HL-60/S4 (cell line): ENCODE data around the gene STXBP2.

Experiments
- in situ Hi-C: fragments of 300-500 bp; cut with MboI; formaldehyde crosslinking; loops from 2 replicates; pipeline ENCODE4 v1.14.3; 2022; ENCODE audit warnings: low sequenced_read_pairs

Gene STXBP2

GRCh38 chr19:7648265-7649014, 11.5 kb downstream of the STXBP2 start:
- in situ Hi-C loops: no loop called here

- in situ Hi-C loops: no loop called here
These were observed 13.2 kb downstream of the STXBP2 start for GRCh38 chr19:7650148-7650547.

DNA sequence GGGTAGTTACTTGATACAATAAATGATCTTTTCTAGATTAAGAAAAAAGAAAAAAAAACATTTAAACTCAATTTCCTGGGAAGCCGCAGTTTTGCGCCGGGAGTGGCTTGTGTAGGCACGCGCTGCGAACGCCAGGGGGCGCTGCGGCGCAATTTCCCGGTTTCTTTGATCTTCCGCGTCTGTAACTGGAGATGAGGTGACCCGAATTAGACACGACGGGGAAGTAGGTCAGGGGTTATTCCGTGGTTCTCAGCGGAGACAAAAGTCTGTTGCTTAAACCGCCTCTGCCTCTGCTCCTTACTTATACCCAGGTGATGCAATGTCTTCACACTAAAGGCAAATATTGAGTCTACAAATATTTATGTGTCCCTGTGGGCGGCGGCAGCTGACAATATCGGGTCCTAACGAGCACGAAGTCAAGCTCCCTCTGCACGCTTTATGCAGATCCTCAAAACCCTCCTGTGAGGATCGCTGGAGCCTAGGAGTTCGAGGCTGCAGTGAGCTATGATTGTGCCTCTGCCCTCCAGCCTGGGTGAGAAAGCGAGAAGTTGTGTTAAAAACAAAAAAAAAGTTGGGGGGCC, 15.2 kb downstream of the STXBP2 start:
- in situ Hi-C loops: no loop called here

DNA sequence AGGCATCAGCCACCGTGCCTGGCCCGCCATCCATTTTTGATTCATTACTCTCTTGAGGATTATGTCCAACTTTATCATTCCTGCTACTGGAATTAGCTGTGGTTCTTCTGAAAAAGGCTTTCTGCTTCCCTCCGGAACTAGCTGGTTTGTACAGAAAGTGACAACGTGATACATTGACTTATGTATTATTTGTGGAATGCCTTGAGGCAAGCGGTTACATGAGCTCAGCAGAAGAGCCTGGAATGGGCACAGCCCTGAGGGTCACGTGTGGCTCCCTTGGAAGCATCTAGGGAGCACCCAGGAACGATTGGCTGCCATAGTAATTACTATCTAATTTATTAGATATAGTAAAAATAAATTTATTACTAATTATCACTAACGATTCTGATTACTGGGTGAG, 17.5 kb downstream of the STXBP2 start:
- in situ Hi-C loops: no loop called here

GRCh38 chr19:7655581-7655980, 18.7 kb downstream of the STXBP2 start:
- in situ Hi-C loops: no loop called here

GRCh38 chr19:7657131-7657751, 20.3 kb downstream of the STXBP2 start:
- in situ Hi-C loops: no loop called here

DNA sequence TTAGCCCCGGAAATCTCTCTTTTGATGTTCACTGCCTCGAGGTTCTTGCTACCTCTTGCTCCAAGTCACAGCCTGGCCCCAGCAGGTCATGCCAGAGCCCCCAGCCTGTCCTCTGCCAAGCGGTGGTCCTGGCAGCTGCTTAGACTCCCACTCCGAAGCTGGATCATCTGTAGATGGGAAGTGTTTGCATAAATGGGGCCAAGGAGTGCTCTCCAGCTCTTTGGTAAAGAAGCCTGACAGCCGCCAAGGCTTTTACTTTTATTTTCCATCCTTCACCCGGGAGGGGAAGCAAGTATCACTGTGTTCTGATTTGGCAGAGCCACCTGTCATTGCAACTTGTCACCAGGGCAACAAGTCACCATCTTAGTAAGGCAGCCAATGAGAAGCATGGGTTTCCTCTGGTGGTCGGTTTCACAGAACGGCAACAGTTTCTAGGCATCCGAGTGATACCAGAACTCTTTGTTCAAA, 21.3 kb downstream of the STXBP2 start:
- in situ Hi-C loops: no loop called here

DNA sequence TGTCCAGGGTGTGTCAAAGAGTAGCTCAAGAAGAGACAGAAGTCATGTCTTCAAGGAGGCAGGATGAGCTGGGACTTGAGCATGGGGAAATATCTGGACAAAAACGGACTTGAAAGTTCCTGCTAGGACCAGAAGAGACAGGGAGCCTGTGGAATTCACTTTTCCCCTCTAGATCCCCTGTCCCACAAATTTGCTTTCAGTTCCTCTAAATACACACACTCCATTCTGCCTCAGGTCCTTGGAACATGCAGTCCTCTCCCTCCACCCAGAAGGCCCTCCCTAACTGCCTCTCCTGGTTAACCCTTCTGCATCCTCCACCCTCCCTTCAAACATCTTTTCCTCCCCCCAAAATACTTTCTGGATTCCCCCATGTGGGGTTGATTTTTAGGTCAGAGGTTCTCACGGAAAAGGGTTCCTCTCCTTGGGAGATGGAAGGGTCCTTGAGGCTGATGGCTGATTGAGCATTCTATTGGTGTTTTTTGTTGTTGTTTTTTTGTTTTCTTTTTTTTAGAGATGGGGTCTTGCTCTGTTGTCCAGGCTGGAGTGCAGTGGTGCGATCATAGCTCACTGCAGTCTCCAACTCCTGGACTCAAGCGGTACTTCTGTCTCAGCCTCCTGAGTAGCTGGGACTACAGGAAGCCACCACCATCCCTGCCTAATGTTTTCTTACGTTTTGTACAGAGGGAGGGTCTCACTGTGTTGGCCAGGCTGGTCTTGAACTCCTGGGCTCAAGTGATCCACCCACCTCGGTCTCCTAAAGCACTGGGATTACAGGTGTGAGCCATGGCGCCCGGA, 25.0 kb downstream of the STXBP2 start:
- in situ Hi-C loops: no loop called here

GRCh38 chr19:7662657-7663056, 25.7 kb downstream of the STXBP2 start:
- in situ Hi-C loops: no loop called here

GRCh38 chr19:7663706-7664105, 26.8 kb downstream of the STXBP2 start:
- in situ Hi-C loops: no loop called here

- in situ Hi-C loops: no loop called here
These were observed 28.2 kb downstream of the STXBP2 start for GRCh38 chr19:7665076-7665475.

DNA sequence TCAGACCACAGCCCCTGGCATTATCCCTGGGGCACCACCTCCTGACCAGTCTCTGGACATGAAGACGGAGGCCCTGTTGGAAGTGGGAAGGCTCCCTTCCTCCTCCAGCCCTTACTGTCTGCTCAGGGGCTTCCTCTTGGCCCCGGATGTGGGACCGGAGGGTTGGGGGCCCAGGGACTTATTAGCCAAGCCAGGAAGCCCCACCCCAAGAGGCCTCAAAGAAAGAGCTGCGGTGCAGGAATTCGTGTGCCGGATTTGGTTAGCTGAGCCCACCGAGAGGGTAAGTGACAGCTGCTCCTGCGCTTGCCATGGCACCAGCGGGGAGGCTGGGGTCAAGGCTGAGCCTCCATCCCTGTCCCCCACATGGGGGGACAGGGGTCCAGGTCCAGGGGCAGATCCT, 31.9 kb downstream of the STXBP2 start, which contains the start of gene RETN:
RETN (plus strand) TSS at position 208 of the 400 bp plus-strand sequence. CDS start 278 bp downstream, outside the sequence.
- in situ Hi-C loops: no loop called here

DNA sequence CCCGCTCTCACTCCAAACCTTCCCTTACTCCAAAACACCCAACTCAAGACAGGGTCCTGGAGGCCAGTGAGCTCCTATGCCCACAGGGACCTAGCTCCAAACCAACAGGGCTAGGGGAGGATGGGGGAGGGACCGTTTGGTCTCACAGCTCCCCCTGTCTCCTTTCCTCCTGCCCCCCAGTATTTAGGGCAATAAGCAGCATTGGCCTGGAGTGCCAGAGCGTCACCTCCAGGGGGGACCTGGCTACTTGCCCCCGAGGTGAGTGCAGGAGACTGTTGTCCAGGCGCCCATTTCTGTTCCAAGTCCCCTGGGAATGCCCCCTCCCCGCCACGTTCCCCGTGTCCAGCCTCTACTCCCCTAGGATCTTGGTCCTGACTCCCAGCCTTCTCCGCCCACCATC, 32.7 kb downstream of the STXBP2 start:
- in situ Hi-C loops: no loop called here

- in situ Hi-C loops: no loop called here
These were observed 33.4 kb downstream of the STXBP2 start for GRCh38 chr19:7670150-7670783.

GRCh38 chr19:7670790-7671189, 33.9 kb downstream of the STXBP2 start:
- in situ Hi-C loops: no loop called here

- in situ Hi-C loops: no loop called here
These were observed 35.6 kb downstream of the STXBP2 start for GRCh38 chr19:7672522-7672921.

GRCh38 chr19:7674010-7675005, 37.4 kb downstream of the STXBP2 start:
- in situ Hi-C loops: no loop called here

DNA sequence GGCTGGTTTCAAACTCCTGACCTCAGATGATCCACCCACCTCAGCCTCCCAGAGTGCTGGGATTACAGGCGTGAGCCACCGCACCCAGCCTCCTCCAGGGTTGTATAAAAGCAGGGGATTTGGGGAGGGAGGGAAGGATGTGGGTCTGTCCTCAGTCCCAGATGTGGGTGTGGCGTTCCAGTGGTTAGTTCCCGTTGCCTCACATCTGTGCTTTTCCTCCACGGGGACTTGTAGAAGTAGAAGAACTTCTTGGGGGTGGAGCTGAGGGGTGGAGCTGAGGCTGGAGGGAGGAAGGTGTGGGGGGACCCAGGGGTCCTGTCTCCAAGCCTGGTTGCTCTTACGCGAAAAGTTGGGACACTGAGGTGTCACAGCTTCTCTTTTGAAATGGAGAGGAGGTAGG, 39.5 kb downstream of the STXBP2 start:
- in situ Hi-C loops: no loop called here

DNA sequence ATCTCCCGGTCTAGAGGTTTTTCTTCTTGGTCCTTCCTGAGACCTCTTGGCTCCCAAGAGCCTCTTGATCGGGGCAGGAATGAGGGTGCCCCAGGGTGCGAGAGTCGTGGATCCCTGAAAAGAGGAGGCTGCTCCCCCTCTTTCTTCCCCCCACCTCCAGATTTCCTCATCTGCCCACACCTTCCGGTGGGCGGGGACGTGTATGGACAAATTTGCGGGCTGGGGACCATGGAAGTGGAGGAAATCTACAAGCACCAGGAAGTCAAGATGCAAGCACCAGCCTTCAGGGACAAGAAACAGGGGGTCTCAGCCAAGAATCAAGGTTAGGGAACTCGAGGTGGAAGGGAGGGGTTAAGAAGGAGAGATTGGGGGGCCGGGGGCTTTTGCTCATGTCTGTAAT, 39.9 kb downstream of the STXBP2 start, which contains the start of gene MCEMP1:
MCEMP1 (plus strand) TSS at position 237 of the 400 bp plus-strand sequence; CDS start at position 268, 31 bp downstream.
- in situ Hi-C loops: no loop called here
